NCI-H2227 treated with DMSO at 0.1 percent for 48 hours (cell line): Measurements from ENCODE around the gene MAP1LC3B2.
"Not testable (repeated sequence)": the region's sequence is repeated elsewhere in the genome, so short reads cannot be mapped to it uniquely, and the experiment has no call there.

Experiments
- DNase-seq: peaks from one replicate; lab custom pipeline; 2025; lab: John Stamatoyannopoulos, UW

The MAP1LC3B2 gene

GRCh38 chr12:116561181-116561821, 2.1 kb downstream of the MAP1LC3B2 start:
- DNase-seq: no peak

GRCh38 chr12:116562090-116562489, 2.9 kb downstream of the MAP1LC3B2 start:
- no peak for DNase-seq

GRCh38 chr12:116563262-116563661, 4.1 kb downstream of the MAP1LC3B2 start:
- DNase-seq: no peak

DNA sequence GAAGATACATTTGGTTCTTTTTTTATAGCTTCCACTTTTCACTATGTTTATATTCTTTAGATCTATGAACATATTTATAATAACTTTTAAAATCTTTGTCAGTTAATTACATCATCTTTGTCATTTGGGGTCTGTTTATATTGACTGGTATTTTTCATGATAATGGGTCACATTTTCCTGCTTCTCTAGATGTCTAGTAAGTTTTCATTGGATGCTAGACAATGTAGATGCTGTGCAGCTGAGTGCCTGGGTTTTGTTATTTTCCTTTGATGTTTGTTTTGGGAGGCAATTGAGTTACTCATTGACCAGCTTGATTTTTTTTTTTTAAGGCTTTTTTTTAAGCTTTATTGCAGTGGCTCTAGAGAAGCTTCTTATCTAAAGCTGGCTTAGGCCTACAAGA, 4.9 kb downstream of the MAP1LC3B2 start:
- DNase-seq: no peak

DNA sequence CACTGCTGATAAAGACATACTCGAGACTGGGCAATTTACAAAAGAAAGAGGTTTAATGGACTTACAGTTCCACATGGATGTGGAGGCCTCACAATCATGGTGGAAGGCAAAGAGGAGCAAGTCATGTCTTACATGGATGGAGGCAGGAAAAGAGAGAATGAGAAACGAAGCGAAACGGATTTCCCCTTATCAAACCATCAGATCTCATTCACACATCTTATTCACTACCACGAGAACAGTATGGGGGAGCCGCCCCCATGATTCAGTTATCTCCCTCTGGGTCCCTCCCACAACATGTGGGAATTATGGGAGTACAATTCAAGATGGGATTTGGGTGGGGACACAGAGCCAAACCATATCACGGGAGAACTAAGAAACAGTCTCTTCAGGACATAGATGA, 6.0 kb downstream of the MAP1LC3B2 start:
- not testable (repeated sequence) for DNase-seq

GRCh38 chr12:116565963-116566362, 6.8 kb downstream of the MAP1LC3B2 start:
- no peak for DNase-seq

- DNase-seq: no peak
These were observed 9.0 kb downstream of the MAP1LC3B2 start for GRCh38 chr12:116568203-116568602.

GRCh38 chr12:116571089-116571488, 11.9 kb downstream of the MAP1LC3B2 start:
- no peak for DNase-seq

- DNase-seq: no peak
These were observed 14.6 kb downstream of the MAP1LC3B2 start for GRCh38 chr12:116573776-116574175.

GRCh38 chr12:116575754-116576153, 16.6 kb downstream of the MAP1LC3B2 start:
- DNase-seq: not testable (repeated sequence)

- no peak for DNase-seq
These were observed 18.0 kb downstream of the MAP1LC3B2 start for GRCh38 chr12:116577154-116577561.

DNA sequence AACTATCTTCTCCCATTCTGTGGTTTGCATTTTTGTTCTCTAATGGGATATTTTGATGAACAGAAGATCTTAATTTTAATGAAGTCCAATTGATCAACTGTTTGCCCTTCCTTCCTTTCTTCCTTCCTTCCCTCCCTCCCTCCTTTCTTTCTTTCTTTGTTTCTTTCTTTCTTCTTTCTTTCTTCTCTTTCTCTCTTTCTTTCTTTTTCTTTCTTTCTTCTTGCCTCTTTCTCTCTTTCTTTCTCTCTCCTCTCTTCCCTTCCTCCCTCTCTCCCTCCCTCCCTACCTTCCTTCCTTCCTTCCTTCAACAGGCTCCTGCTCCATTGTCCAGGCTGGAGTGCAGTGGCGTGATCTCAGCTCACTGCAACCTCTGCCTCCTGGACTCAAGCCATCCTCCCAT, 18.9 kb downstream of the MAP1LC3B2 start:
- DNase-seq: no peak

GRCh38 chr12:116582610-116583009, 23.4 kb downstream of the MAP1LC3B2 start:
- no peak for DNase-seq

GRCh38 chr12:116583129-116583694, 24.0 kb downstream of the MAP1LC3B2 start:
- no peak for DNase-seq

- DNase-seq: no peak
These were observed 28.1 kb downstream of the MAP1LC3B2 start for GRCh38 chr12:116587270-116587669.

DNA sequence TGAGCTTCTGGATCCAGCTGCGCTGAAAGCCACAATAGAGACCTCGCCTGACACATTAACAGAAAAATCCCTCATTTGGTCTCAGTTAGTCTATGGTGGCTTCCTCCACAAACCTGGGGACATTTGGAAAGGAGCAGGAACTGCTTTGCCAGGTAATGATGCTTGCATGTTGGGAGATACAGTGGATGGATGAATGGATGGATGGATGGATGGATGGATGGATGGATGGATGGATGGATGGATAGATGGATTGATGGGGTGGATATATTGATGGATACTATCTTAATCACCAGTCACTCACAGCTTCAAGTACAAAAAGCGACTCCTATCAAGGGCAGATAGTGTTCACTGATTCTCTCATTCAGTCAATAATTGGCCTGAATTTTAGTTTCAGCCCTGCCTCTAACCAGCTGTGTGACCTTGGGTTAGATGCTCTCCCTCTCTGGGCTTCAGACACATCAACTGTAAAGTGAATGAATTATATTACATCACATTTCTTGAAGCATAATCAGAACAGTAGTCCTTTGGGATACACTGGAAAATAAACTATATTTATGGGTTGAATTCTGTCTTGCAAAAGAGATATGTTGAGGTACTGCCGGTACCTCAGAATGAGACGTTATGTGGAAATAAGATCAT, 29.3 kb downstream of the MAP1LC3B2 start:
- no peak for DNase-seq

- no peak for DNase-seq
These were observed 30.4 kb downstream of the MAP1LC3B2 start for GRCh38 chr12:116589581-116589980.

DNA sequence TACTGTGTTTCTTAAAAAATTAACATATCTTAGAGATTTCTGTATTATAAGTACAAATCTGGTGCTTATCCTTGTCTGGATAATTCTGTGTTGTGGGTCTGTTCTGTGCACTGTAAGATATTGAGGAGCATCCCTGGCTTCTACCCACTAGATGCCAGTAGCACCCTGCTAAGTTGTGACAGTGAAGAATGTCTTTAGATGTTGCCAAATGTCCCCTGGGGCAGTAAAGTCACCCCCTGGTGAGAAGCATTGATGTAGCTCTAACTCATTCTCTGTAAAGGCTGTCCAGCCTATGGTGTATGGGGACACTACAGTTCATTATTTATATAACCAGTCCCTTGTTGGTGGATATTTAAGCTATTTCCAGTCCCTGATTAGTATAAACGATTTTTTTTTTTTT, 31.4 kb downstream of the MAP1LC3B2 start:
- no peak for DNase-seq

DNA sequence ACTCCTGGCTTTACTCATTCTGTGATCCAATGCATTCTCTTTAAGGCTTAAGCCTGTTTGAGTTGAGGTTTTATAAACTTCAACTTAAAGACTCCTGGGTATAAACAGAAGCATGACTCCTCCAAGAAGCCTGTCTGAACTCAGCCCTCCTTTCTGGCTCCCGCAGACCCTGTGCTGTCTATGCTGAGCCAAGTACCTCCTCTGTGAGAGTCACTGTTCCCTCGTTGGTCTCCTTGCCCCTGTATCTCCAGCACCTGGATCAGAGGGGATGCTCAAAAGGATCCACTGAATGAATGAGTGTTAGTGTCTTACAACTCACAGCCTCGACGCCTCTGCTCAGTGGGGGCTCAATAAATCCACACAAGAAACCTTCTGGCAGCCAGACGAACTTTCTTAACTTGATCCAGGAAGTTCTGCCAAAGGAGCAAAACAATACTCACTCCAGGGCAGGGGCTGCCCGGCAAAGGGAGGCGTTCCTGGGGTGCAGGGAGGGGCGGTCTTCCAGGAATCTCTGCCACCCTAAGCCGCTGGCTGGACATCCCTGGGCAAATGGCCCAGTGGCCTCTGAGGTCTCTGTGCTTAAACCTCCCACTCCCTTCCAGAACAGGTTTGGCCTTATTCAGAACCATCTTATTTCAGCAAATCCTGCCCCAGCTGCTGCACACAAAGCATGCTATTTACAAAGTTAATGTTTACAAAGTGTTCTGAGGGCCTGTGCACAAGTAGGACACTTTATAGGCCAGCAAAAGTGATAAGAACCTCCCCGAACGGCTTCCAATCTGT, 32.9 kb downstream of the MAP1LC3B2 start:
- DNase-seq: no peak

GRCh38 chr12:116592731-116593130, 33.5 kb downstream of the MAP1LC3B2 start:
- DNase-seq: no peak

GRCh38 chr12:116594325-116595038, 35.3 kb downstream of the MAP1LC3B2 start:
- no peak for DNase-seq

GRCh38 chr12:116595186-116595585, 36.0 kb downstream of the MAP1LC3B2 start:
- no peak for DNase-seq
